Measurements from ENCODE around the gene KRT74.
"Not testable (repeated sequence)": the region's sequence is repeated elsewhere in the genome, so short reads cannot be mapped to it uniquely, and the experiment has no call there.

Gene KRT74

DNA sequence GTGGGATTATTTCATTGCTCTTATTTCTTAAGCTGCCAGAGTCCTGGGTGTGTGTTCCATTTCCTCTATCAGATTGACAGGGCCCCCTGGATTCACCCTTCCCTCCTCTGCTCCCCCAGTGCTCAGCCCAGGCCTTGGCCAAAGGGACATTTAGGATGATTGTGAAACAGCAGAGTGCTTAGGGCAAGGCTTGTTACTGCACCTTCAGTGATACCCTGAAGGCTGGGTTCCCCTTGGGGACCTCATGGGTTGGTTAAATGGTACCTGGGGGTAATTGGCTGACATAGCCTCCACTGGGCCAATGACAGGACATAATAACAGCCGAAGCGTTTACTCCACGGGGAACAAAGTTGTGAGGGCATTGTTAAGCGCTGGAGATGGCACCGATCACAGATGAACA lies 28.9 kb upstream of the KRT74 start:
- no peak for DNase-seq

DNA sequence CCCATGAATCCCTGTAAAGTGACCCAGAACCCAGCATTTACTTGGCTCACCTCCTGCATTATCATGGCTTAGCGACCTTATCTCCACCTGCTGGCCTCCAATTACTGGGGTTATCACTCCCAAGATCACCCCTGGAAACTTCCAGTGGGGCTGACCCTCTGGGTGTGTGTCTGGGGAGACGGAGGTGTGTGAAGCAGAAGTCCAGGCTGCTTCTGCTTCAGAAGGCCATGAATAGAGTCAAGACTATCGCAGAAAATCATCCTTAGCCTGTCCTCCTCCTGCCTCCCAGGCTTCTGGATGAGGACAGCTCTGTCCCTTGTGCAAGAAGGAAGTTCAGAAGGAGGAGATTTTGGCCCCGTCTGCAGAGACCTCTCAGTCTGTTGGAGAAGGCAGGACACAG lies 28.0 kb upstream of the KRT74 start:
- no peak for DNase-seq

DNA sequence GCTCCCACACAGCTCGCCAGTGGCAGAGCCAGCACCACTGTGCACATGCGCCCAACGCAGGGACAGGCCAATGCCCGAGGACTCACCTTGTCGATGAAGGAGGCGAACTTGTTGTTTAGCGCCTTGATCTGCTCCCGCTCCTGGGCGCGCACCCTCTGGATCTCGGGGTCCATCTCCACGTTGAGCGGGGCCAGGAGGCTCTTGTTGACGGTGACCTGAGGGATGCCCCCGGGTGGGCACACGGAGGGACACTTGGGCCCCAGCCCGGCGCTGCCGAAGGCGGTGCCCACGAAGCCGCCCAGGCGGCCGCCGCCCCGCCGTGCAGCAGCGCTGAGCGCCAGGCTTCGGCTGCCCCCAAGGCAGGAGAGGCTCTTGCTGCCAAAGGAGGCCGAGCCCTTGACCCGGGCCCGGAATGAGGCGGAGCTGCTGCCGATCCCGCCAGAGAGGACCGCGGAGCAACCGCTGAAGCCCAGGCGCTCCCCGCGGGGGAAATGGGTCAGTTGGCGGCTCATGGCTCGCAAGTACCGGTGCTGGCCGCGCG lies 27.4 kb upstream of the KRT74 start, which contains the start of gene KRT72:
KRT72 (minus strand) TSS at position 523 of the 541 bp plus-strand sequence; CDS start at position 512, 11 bp downstream.
- DNase-seq, result no peak

DNA sequence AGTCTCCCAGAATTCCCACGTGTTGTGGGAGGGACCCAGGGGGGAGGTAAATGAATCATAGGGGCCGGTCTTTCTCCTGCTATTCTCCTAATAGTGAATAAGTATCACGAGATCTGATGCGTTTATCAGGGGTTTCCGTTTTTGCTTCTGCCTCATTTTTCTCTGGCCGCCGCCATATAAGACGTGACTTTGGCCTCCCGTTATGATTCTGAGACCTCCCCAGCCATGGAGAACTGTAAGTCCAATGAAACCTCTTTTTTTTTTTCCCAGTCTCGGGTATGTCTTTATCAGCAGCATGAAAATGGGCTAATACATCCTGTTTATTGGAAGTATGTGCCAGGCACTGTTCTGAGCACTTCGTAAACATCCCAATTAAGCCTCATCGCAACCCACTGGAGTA lies 26.8 kb upstream of the KRT74 start:
- no peak for DNase-seq

DNA sequence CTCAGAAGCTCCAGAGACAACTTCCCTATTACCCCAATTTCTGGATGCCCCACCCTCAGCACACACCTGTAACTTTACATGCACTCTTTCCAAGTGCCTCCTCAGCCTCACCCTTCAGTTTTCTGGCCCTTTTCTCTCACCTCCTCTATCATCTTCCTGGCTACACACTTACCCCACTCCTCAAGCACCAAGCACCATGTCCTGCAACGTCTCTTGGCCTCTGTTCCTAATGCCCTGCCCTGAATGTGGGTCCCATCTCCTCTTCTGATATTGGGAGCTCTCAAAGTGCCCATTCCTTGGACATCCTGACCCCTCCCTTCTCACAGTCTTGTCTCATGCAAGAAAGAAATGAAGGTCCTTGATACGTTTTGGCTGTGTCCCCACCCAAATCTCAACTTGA lies 26.4 kb upstream of the KRT74 start:
- no peak for DNase-seq

DNA sequence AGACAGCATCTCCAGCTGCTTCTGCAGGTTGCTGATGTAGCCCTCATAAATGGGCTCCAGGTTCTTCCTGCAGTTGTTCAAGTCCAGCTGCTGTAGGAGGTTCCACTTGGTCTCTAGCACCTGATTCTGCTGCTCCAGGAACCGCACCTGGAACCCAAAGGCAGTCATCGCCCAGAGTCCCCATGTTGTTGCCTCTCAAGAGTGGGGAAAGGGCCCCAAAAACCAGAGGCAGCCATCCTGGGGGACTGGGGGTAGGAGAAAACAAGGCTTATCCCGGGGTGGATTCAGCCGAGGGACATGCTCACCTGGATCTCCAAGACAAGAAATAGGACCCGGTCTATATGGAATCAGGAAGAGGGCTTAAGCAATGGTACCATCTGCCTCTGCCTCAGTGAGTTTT lies 25.3 kb upstream of the KRT74 start:
- DNase-seq, result no peak

DNA sequence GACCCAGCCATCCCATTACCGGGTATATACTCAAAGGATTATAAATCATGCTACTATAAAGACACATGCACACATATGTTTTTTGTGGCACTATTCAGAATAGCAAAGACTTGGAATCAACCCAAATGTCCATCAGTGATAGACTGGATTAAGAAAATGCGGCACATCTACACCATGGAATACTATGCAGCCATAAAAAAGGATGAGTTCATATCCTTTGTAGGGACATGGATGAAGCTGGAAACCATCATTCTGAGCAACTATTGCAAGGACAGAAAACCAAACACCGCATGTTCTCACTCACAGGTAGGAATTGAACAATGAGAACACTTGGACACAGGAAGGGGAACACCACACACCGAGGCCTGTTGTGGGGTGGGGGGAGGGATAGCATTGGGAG lies 20.6 kb upstream of the KRT74 start:
- not testable (repeated sequence) for DNase-seq

DNA sequence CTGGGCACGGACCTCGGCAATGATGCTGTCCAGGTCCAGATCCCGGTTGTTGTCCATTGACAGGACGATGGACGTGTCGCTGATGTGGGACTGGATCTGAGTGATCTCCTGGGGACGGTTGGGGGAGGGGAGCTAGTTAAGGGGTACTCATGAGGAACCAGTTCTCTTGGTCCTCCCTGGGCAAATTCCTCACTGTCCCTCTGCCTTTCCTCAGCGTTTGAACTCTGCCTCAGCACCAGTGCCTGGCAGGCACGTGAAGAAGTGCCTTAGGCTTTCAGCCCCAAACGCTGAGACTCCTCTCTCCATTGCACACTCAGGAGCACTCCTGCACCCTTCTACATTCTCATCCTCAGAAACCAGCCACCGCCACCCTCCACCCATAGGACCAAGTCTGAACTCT lies 17.9 kb upstream of the KRT74 start:
- DNase-seq, result no peak

DNA sequence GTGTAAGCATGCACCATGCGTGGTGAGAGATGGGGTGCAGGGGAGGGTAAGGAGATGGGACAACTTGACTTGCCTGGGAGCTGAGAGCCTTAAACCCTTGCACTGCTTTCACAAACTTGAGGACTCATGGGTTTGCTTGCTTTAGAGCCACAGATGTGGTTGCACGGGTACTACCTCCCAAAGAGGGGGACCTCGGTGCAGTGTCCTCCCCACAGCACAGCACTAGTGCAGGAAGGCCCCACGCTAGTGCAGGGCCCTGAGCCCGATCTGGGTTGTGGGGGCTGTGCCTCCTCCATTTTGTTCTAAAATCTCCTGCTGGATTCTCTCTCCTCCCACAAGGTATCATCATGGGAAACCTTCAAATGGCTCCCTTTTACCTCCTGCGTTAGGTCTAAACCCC lies 16.4 kb upstream of the KRT74 start:
- no peak for DNase-seq

DNA sequence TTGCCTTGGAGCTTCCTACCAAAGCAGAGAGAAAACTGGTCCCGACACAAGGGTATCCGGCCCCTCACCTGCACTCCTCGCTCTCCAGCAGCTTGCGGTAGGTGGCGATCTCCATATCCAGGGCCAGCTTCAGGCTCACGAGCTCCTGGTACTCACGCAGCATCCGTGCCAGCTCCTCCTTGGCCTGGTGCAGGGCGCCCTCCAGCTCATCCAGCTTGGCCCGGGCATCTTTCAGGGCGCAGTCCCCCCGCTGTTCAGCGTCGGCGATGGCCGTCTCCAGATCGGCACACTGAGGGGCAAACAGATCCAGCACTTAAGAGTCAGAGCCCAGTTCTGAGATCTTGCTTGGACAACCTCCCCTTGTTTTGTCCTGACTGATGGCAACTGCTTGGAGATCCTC lies 13.9 kb upstream of the KRT74 start:
- DNase-seq, result no peak

DNA sequence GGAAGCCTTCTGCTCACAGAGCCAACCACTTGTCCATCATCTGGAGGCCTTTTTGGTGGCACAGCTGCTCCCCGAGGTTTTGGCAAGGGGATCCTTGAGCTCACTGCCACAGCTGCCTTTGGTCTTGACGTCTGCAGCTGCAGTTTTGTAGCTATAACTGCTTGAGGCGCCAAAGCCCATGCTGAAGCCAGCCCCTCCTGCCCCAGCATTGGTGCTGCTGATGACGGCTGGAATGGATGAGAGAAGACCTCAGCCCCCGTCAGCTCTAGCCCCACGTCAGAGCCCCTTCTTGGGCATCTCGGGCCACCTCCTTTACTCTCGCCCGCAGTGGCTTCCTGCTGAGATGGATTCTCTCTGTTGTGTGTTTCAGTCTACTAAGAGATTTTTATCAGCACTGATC lies 12.3 kb upstream of the KRT74 start:
- DNase-seq, result peak in 3 of 5 donors; percentile 35 to 66 (median 49)

DNA sequence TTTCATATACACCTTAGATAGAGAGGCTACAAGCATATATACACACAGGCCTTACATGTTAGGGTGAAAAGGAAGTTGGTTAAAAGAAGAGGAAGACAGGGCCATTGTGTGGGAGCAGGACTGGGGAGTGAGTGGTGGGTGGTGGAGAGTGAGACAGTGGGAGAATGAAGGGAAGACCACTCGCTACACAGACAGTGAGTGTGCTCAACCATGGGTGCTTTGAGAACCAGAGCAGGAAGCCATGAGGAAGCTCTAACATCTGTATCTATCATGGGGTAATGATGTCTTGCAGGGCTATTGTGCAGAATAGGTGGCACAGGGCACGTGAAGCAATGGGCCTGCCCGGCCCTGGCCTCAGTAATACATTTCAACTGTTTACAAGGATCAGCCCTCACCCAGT lies 11.4 kb upstream of the KRT74 start:
- DNase-seq, result no peak

DNA sequence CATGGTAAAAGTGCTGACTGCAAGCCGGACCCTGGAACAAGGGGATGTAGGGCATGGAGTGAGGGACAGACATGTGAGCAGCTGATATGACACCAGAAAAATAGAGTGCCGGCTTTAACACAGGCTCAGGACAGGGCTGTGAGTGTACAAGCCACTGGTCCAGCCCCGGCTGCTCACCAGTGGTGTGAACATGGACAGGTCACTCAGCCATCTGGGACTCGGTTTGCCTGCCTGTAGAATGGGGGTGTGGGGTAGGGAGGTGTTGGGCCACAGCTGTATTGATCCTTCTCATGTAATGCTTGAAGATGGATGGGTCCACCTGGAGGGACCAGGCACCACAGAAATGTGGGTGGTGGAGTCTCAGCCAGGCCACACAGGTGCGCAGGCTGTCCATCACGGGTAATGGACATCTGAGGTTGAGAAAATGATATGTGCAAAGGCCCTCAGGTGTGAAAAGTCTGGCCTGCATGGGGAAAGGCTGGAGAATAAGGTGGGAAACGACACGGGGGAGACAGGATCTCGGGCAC lies 10.6 kb upstream of the KRT74 start:
- DNase-seq, result no peak

DNA sequence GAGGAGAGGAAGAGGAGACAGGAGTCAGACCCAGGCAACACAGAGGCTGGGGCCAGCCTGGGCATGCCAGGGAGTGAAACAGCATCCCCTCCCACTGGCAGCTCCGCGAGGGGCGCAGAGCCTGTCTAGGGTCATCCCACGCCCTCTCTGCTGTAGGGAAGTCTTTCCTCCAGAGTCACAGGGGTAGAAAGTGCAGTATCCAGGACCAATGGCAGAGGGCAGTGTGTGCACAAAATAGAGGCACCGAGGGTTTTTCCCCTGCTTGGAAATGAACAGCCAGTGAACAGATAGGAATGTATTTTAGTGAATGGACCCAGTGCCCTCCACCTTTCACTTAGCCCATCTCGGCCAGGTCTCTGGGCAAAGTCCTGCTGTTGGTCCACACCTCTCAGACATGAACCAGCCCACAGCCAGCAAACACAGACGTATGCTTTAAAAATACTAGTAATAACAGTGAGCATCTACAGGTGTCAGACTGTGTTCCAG lies 9.4 kb upstream of the KRT74 start:
- peak in 4 of 5 donors; percentile 23 to 50 (median 34) for DNase-seq

DNA sequence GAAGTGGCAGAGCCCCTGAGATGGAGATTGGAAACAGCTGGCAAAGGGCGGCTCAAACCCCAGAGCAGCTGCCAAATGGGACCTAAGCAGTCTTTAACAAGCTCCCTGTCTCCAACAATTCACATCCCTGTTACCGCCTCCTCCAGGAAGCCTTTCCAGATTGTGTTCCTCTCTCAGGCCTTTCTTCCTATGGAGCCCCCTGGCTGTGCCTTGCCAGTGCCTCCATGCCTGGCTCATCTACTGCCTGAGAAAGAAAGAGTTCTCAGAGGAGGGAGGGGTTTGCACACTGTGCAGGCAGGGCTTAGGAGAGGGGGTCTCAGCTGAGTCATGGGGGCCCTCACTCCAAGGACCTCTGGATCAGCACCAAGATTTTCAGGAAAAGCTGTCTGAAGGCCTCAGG lies 8.8 kb upstream of the KRT74 start:
- no peak for DNase-seq

DNA sequence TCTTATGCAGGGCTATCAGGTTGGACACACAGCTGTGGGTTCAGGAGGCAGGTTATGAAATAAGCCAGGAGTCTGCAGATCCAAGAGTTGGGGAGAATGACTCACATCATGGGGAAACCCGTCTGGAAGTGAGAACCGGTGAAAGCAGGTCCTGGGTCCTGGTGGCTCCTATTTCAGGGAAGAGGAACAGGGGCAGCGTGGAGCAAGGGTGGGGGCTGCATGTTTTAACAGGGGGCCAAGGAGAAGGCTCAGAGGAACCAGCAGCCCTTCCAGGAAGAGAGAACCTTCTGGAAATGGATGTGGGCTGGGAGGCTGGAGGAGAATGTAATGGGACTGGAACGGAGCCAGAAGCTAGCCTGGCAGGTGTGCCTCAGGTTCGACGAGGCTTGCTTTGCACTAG lies 7.8 kb upstream of the KRT74 start:
- DNase-seq, result no peak

DNA sequence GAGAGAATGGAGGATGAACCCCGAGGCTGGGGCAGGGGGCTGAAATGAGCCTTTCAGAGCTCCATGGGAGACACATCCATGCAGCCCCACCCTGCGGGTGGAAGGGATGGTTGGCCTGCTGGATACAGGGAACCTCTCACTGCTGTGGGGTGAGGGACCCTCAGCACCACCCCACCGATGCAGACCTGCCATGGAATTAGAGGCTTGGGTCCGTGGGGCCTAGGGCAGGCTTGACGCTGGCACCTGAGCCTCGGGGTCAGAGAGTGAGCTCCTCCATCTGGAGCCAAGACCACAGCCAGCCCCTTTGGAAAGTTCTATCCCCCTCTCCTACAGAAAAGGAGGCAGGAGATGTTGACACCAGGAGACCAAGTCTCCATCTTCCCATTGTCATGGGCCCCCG lies 7.4 kb upstream of the KRT74 start:
- no peak for DNase-seq

DNA sequence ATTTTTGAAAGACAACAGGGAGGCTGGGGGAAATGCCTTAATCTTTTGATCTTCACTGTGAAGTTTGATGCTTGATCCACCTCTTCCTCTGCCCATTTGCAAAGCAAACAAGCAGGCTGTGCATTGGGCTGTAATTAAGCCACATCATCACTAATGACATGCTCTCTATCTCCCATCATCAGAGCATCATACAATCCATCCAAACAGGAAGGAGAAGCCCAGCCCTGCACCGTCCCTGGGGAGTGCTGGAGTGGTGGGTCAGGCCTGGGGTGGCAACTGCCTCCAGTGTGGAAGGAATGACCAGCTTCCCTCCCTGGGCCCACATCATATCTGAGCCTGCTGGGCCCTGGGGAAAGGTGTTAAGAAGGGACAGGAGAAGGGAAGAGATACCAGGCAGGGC lies 6.9 kb upstream of the KRT74 start:
- DNase-seq, result no peak

DNA sequence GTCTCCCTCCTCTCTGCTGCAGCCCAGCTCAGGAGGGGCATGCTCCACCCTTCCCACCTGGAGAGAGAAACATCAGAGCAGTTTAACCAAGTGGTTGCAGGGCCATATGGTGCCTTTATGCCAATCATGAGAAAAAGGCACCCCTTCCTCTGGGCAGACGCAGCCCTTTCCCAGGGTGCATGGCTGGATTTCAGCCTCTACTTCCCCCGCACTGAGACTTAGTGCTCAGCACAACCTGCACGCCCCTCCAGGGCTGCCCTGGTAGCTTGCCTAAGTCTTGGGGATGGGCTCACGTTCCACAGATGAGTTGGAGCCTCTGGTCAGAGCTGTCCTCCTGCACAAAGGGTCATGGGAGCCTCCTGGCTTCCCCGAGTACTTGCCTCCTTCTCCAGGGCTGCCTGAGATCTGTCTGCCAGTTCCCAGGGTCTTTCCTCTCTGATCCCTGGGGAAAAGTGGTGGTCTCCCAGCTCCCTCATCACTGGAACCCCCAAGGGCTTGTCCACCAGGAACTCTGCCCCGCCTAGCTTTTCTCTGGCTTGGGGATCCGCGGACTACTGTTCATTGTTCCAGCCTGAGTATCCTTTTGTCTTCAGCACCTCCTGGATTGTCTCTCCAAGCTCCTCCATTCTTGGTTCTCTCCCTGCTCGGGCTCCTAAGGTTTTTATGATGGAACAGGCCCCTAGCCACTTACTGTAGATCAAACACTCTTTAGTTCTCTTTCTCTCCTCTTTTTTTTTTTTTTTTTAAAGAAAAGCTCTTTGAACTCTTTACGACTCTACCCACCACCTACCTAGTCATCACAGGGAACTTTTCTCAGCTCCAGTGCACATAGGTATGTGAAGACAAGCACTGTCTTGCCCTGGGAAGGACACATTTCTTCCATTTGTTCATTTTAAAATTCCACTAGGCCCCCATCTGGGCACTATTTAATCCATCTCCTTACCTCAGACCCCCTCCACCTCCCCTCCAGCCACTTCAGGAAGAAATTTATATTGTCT lies 6.1 kb upstream of the KRT74 start:
- DNase-seq, result no peak

DNA sequence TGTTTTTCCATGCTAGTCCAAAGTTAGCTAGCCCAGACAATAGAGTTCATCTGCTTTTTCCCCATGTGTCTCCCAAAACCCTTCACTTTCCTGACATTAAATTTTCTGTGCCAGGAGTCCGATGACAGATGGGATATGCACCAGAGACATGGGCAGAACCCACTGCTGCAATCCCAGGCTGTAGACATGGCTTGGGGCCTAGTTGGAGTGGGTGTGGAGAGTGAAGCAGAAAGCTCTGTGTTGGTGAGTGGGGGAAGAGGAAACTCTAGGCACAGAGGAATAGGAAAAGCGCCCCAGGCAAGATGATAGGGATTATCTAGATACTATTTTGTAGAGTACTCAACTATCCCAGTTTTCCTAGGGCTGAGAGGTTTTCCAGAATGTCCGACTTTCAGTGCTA lies 4.8 kb upstream of the KRT74 start:
- no peak for DNase-seq

DNA sequence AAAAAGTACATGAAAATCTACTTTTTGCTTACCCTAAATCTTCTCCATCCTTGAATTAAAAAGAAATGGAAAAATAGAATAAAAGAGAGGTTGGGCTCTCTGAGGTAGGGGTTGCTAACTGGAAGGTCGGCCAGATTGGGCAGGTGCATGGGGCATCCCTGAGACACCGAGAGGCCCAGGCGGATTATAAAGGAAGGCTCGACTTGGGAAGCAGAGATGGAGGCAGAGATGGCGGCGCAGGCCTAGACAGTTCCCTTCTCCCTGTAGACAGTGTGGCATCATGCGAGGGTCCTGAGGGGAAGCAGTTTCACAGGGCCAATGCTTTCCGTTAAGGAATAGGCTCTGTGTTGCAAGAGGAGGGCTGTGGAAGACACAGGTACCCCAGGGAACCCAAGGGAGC lies 3.7 kb upstream of the KRT74 start:
- DNase-seq, result no peak

DNA sequence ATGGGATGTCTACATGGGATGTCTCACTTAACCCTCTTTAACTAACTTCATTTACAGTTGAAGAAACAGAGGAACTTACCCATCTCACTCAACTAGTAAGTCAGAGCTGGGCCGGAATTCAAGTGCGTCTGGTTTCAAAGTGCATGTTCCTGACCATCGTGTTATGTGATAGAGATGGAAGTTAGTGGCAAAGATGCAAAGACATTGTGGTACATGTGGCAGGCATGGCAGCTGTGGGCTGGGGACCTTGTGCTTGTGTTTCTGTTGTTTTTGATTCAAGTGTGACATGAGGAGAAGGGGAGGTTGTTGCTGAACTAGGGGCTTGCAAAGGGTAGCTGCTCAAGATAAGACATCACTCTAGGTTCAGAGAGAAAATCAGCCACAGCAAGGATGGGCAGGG lies 2.3 kb upstream of the KRT74 start:
- DNase-seq, result no peak

DNA sequence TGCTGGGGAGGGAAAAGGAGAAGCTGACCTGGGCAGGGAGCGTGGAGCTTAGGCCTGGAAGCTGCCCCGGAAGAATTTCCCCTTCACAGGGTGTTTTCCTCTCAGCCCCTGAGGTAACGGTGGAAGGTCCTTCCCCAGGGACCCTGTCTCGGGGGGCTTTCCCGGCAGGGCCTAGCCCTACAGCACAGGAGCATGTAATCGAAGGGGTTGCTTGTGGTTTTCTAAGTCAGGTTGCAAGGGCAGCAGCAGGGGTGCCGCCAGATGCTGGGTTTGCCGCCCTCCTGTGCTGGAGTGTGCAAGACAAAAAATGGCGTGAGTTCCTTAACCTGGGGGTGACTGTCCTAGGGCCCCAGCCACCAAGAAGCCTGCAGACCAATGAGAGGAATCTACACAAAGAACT lies 1.6 kb upstream of the KRT74 start:
- DNase-seq, result no peak

DNA sequence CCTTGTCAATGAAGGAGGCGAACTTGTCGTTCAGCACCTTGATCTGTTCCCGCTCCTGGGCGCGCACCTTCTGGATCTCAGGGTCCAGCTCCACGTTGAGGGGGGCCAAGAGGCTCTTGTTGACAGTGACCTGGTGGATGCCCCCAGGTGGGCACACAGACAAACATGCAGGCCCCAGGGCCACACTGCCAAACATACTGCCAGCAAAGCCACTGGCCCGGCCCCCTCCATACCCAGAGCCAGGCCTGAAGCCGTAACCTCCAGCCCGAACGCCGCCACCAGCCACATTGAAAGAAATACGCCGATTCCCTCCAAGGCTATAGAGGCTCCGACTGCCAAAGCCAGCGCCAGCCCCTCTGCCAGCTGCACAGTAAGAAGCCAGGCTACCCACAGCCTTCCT lies 337 bp downstream of the KRT74 start:
- DNase-seq, result no peak

Data from T-helper 1 cell (primary cell).